HG02970 (cell line): ENCODE measurements around the gene SLC39A6.
A peak's percentile ranks its signal among the peaks of the same experiment; 100 is the strongest.
"Not testable (repeated sequence)": the region's sequence is repeated elsewhere in the genome, so short reads cannot be mapped to it uniquely, and the experiment has no call there.

Experiments used
- ATAC-seq: cut with Tn5 transposase; IDR thresholded peaks from one replicate; pipeline ENCODE4 v1.9.1; 2021; ENCODE audit warnings: mild to moderate bottlenecking, moderate library complexity, moderate number of reproducible peaks; ENCODE audit not compliant: unreplicated experiment, low FRiP score

The SLC39A6 gene

GRCh38 chr18:36129300-36130038 is at the start of gene SLC39A6, which contains the start of gene ELP2:
Gene SLC39A6 (minus strand): TSS chr18:36129340. CDS start chr18:36127007, 2,333 bp downstream.
Gene ELP2 (plus strand): TSS chr18:36129899. CDS start chr18:36129934, 35 bp downstream.
- ATAC-seq, result peak; percentile 83

- ATAC-seq, result no peak
These were observed 48.8 kb upstream of the SLC39A6 start for GRCh38 chr18:36177913-36178312.

- no peak for ATAC-seq
These were observed 47.6 kb upstream of the SLC39A6 start for GRCh38 chr18:36176711-36177110.

GRCh38 chr18:36176177-36176584 is 47.0 kb upstream of the SLC39A6 start:
- no peak for ATAC-seq

- no peak for ATAC-seq
These were observed 46.3 kb upstream of the SLC39A6 start for GRCh38 chr18:36175481-36175880.

GRCh38 chr18:36169938-36170337 is 40.8 kb upstream of the SLC39A6 start:
- no peak for ATAC-seq

GRCh38 chr18:36168296-36168695 is 39.2 kb upstream of the SLC39A6 start:
- not testable (repeated sequence) for ATAC-seq

GRCh38 chr18:36167692-36168218 is 38.6 kb upstream of the SLC39A6 start:
- ATAC-seq, result no peak

- no peak for ATAC-seq
These were observed 33.8 kb upstream of the SLC39A6 start for GRCh38 chr18:36162981-36163380.

GRCh38 chr18:36160959-36161371 is 31.8 kb upstream of the SLC39A6 start:
- no peak for ATAC-seq

- ATAC-seq, result no peak
These were observed 29.2 kb upstream of the SLC39A6 start for GRCh38 chr18:36158266-36158867.

GRCh38 chr18:36157441-36157840 is 28.3 kb upstream of the SLC39A6 start:
- no peak for ATAC-seq

GRCh38 chr18:36155851-36156757 is 27.0 kb upstream of the SLC39A6 start:
- no peak for ATAC-seq

GRCh38 chr18:36153771-36154170 is 24.6 kb upstream of the SLC39A6 start:
- ATAC-seq, result no peak

GRCh38 chr18:36153203-36153602 is 24.1 kb upstream of the SLC39A6 start:
- no peak for ATAC-seq

- no peak for ATAC-seq
These were observed 23.6 kb upstream of the SLC39A6 start for GRCh38 chr18:36152781-36153180.

GRCh38 chr18:36149514-36150289 is 20.6 kb upstream of the SLC39A6 start:
- peak; percentile 58 for ATAC-seq

GRCh38 chr18:36143391-36143790 is 14.3 kb upstream of the SLC39A6 start:
- ATAC-seq, result no peak

GRCh38 chr18:36142751-36143150 is 13.6 kb upstream of the SLC39A6 start:
- ATAC-seq, result no peak

- ATAC-seq, result no peak
These were observed 12.4 kb upstream of the SLC39A6 start for GRCh38 chr18:36141576-36141975.
